ENCODE results near the gene RFESD.
"Not testable (repeated sequence)": the region's sequence is repeated elsewhere in the genome, so short reads cannot be mapped to it uniquely, and the experiment has no call there.

The RFESD gene

GRCh38 chr5:95664204-95664786 is 17.7 kb downstream of the RFESD start:
- no peak for DNase-seq (ENCODE audit: low read depth in 3 of 3)

- no peak for DNase-seq (ENCODE audit: low read depth in 3 of 3)
Measured at GRCh38 chr5:95667061-95667618, 20.6 kb downstream of the RFESD start.

- no peak for DNase-seq (ENCODE audit: low read depth in 3 of 3)
Measured at GRCh38 chr5:95667678-95668077, 21.1 kb downstream of the RFESD start.

GRCh38 chr5:95668216-95668615 is 21.6 kb downstream of the RFESD start:
- DNase-seq (ENCODE audit: low read depth in 3 of 3) = no peak

- no peak for DNase-seq (ENCODE audit: low read depth in 3 of 3)
Measured at GRCh38 chr5:95668728-95669127, 22.2 kb downstream of the RFESD start.

- DNase-seq (ENCODE audit: low read depth in 3 of 3) = no peak
Measured at GRCh38 chr5:95669540-95669939, 23.0 kb downstream of the RFESD start.

- DNase-seq (ENCODE audit: low read depth in 3 of 3) = no peak
Measured at GRCh38 chr5:95669985-95670384, 23.4 kb downstream of the RFESD start.

- no peak for DNase-seq (ENCODE audit: low read depth in 3 of 3)
Measured at GRCh38 chr5:95670568-95670967, 24.0 kb downstream of the RFESD start.

- DNase-seq (ENCODE audit: low read depth in 3 of 3) = no peak
Measured at GRCh38 chr5:95671826-95672225, 25.2 kb downstream of the RFESD start.

- DNase-seq (ENCODE audit: low read depth in 3 of 3) = no peak
Measured at GRCh38 chr5:95672641-95673040, 26.1 kb downstream of the RFESD start.

- DNase-seq (ENCODE audit: low read depth in 3 of 3) = no peak
Measured at GRCh38 chr5:95673081-95673480, 26.5 kb downstream of the RFESD start.

- no peak for DNase-seq (ENCODE audit: low read depth in 3 of 3)
Measured at GRCh38 chr5:95682891-95683290, 36.3 kb downstream of the RFESD start, which contains the start of gene SPATA9. Gene SPATA9, minus strand, starts transcription at chr5:95682991. Its CDS starts 137 bp downstream, at chr5:95682854.

GRCh38 chr5:95684361-95684760 is 37.8 kb downstream of the RFESD start:
- no peak for DNase-seq (ENCODE audit: low read depth in 3 of 3)

GRCh38 chr5:95686651-95687050 is 40.1 kb downstream of the RFESD start:
- no peak for DNase-seq (ENCODE audit: low read depth in 3 of 3)

GRCh38 chr5:95689680-95690079 is 43.1 kb downstream of the RFESD start:
- no peak for DNase-seq (ENCODE audit: low read depth in 3 of 3)

GRCh38 chr5:95690333-95690732 is 43.8 kb downstream of the RFESD start:
- no peak for DNase-seq (ENCODE audit: low read depth in 3 of 3)

GRCh38 chr5:95697781-95698681 is 51.5 kb downstream of the RFESD start:
- DNase-seq (ENCODE audit: low read depth in 3 of 3) = no peak

GRCh38 chr5:95699337-95699736 is 52.8 kb downstream of the RFESD start:
- no peak for DNase-seq (ENCODE audit: low read depth in 3 of 3)

- DNase-seq (ENCODE audit: low read depth in 3 of 3) = no peak
Measured at GRCh38 chr5:95701074-95701473, 54.5 kb downstream of the RFESD start.

GRCh38 chr5:95704150-95704549 is 57.6 kb downstream of the RFESD start:
- no peak for DNase-seq (ENCODE audit: low read depth in 3 of 3)

GRCh38 chr5:95706196-95706595 is 59.6 kb downstream of the RFESD start:
- not testable (repeated sequence) for DNase-seq (ENCODE audit: low read depth in 3 of 3)

GRCh38 chr5:95707055-95707454 is 60.5 kb downstream of the RFESD start:
- DNase-seq (ENCODE audit: low read depth in 3 of 3) = no peak
